Measurements from ENCODE around the gene STUB1. TPM values are rescaled to one million over a fixed set of nuclear protein-coding genes. Genes with fewer than 3 reads are reported as not detected.

STUB1 gene
- total and polyA plus RNA-seq, 2 of the 8 experiments (the other 6 are each of a cell fraction or from before 2014, with no cell fraction given) = 89.9 to 103 TPM

- TF ChIP-seq EZH2 (IDR thresholded peaks at IDR 0.05; ENCODE audit: low read depth, low read length, severe bottlenecking) = no peak
- no peak for TF ChIP-seq TAF1 (IDR thresholded peaks at IDR 0.05; ENCODE audit: low read depth, low read length)
- TF ChIP-seq, protein P1, sequence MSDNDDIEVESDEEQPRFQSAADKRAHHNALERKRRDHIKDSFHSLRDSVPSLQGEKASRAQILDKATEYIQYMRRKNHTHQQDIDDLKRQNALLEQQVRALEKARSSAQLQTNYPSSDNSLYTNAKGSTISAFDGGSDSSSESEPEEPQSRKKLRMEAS (IDR thresholded peaks at IDR 0.05) = no peak
- no peak for TF ChIP-seq CEBPB (IDR thresholded peaks at IDR 0.05; ENCODE audit: low read depth, low read length)
These were observed 34.1 kb upstream of the STUB1 start (continued) for GRCh38 chr16:645852-646678.
